Measurements from ENCODE around the gene HEATR5B. TPM values are rescaled to one million over a fixed set of nuclear protein-coding genes. Genes with fewer than 3 reads are reported as not detected.

Gene HEATR5B
- total RNA-seq, 1 donor from 2014 or later, result 20.0 TPM

DNA sequence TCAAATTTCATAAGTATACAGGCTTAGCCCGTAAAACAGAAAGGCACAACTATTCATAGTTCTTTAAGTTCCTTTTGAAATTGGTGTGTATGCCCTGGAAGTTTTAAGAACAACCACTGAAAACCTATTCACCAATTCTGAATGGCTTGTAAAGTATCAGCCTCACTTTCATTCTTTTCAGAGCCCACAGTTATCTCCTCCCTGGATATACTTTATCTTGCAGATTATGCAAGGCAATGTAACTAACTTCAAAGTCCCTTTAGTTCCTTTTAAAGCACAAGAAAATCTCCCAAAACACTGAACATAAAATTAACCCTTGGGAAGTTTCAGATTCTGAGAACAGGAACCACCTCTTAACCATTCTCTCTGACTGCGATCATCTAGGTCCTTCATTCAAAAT is 119.0 kb downstream of the HEATR5B start:
- intact Hi-C loops (cut with micrococcal nuclease), result no loop called here
- H3K4me3 ChIP-seq, result peak overlapping the region; percentile 100
- peaks cover 75% of the 10 kb centered on the region for H3K4me1 ChIP-seq
- no peaks in the 10 kb centered on the region for H3K27me3 ChIP-seq (ENCODE audit: low read depth)
- DNase-seq, result no peak
- TF ChIP-seq, protein P1, sequence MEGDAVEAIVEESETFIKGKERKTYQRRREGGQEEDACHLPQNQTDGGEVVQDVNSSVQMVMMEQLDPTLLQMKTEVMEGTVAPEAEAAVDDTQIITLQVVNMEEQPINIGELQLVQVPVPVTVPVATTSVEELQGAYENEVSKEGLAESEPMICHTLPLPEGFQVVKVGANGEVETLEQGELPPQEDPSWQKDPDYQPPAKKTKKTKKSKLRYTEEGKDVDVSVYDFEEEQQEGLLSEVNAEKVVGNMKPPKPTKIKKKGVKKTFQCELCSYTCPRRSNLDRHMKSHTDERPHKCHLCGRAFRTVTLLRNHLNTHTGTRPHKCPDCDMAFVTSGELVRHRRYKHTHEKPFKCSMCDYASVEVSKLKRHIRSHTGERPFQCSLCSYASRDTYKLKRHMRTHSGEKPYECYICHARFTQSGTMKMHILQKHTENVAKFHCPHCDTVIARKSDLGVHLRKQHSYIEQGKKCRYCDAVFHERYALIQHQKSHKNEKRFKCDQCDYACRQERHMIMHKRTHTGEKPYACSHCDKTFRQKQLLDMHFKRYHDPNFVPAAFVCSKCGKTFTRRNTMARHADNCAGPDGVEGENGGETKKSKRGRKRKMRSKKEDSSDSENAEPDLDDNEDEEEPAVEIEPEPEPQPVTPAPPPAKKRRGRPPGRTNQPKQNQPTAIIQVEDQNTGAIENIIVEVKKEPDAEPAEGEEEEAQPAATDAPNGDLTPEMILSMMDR (IDR thresholded peaks at IDR 0.05; ENCODE audit: borderline replicate concordance), result no peak
- peak overlapping the region; percentile 98 for H3K27ac ChIP-seq (replicated peaks)
- no peaks in the 10 kb centered on the region for H3K36me3 ChIP-seq
- no peaks in the 10 kb centered on the region for H3K9me3 ChIP-seq (replicated peaks)

DNA sequence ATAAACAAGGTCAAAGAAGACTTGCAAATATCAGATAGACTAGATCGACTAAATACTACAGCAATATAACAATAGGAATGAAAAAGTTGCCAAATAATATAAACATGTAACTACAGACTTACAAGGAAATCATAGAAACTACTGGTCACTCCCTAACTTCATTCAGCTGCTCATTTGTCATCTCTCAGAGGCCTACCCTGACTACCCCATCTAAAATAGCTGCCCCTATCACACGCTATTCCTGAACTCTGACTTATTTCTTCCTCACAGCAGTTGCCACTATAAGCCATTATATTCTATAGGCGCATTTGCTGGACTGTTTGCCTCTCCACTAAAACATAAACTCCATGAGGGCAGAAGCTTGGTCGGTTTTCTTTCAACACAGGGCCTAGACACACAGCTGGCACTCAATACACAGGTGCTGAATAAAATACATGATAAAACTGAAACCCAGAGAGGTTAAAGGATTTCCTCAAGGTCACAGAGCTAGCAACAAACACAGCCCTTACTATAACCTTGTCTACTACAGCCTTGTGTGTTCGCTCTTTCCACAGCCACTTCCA is 119.6 kb downstream of the HEATR5B start:
- Histone ChIP-seq H3K27me3 (ENCODE audit: low read depth) (no peaks in the 10 kb centered on the region), H3K9me3 (replicated peaks) (no peaks in the 10 kb centered on the region), H3K4me1 (peaks cover 81% of the 10 kb centered on the region), H3K4me3 (peak overlapping the region; percentile 100), H3K36me3 (no peaks in the 10 kb centered on the region), H3K27ac (replicated peaks) (peak overlapping the region; percentile 98)
- intact Hi-C loops (cut with micrococcal nuclease), result no loop called here
- TF ChIP-seq, protein P1 (IDR thresholded peaks at IDR 0.05; ENCODE audit: borderline replicate concordance), result no peak
- no peak for DNase-seq

DNA sequence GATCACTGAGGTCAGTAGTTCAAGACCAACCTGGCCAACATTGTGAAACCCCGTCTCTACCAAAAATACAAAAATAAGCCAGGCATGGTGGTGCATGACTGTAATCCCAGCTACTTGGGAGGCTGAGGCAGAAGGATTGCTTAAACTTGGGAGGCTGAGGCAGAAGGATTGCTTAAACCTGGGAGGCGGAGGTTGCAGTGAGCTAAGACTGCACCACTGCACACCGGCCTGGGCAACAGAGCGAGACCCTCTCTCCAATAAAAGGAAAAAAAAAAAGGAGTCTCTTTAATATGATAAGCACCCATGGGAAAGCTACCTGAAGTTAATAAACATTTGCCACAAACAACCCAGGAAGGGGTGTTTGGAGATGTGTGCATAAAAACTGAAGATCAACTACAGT is 120.4 kb downstream of the HEATR5B start:
- Histone ChIP-seq H3K27me3 (ENCODE audit: low read depth) (no peaks in the 10 kb centered on the region), H3K4me3 (peak overlapping the region; percentile 100), H3K36me3 (no peaks in the 10 kb centered on the region), H3K27ac (replicated peaks) (peak overlapping the region; percentile 27), H3K4me1 (peaks cover 90% of the 10 kb centered on the region), H3K9me3 (replicated peaks) (no peaks in the 10 kb centered on the region)
- DNase-seq, result no peak
- intact Hi-C loops (cut with micrococcal nuclease), result no loop called here
- TF ChIP-seq, protein P1 (IDR thresholded peaks at IDR 0.05; ENCODE audit: borderline replicate concordance), result no peak

DNA sequence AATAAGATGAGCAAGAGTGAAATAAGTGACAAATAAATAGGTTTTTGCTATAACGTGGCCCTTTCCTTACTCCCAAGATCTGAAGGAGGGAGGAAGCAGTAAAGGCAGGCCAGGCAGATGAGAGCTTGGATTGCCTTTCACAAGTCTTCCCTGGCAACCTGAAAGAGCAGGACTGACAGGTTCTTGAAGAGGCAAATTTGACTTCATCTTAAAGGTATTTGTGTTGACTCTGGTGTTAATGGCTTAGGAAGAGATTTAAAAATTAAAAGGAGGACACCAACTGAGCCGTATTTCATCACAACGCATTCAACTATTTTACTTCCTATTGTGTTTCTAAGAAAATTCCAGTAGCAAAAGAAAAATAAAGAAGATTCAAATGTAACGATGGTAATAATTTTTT is 121.1 kb downstream of the HEATR5B start:
- Histone ChIP-seq H3K9me3 (replicated peaks) (no peaks in the 10 kb centered on the region), H3K27me3 (ENCODE audit: low read depth) (no peaks in the 10 kb centered on the region), H3K27ac (replicated peaks) (peak overlapping the region; percentile 27), H3K36me3 (no peaks in the 10 kb centered on the region), H3K4me3 (no peak overlapping the region), H3K4me1 (peaks cover 88% of the 10 kb centered on the region)
- TF ChIP-seq, protein P1 (IDR thresholded peaks at IDR 0.05; ENCODE audit: borderline replicate concordance), result no peak
- DNase-seq, result no peak
- intact Hi-C loops (cut with micrococcal nuclease), result no loop called here

DNA sequence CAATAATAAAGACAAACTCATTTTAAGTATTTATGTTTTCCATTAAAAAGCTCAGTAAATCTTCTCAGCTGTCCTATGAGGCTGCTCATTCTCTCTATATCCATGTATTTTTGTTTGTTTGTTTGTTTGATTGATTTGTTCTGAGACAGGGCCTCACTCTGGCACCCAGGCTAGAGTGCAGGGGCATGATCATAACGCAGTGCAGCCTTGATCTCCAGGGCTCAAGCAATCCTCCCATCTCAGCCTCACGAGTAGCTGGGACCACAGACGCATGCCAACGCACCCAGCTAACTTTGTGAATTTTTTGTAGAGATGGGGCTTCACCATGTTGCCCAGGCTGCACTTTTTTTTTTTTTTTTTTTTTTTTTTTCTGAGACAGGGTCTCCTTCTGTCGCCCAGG is 123.4 kb downstream of the HEATR5B start:
- TF ChIP-seq, protein P1 (IDR thresholded peaks at IDR 0.05; ENCODE audit: borderline replicate concordance), result no peak
- H3K4me1 ChIP-seq, result peaks cover 92% of the 10 kb centered on the region

More for the DNA sequence above, 123.4 kb downstream of the HEATR5B start:
- intact Hi-C loops (cut with micrococcal nuclease), result no loop called here
- DNase-seq, result no peak
- Histone ChIP-seq H3K27me3 (ENCODE audit: low read depth) (no peaks in the 10 kb centered on the region), H3K36me3 (no peaks in the 10 kb centered on the region), H3K4me3 (no peak overlapping the region), H3K9me3 (replicated peaks) (no peaks in the 10 kb centered on the region), H3K27ac (replicated peaks) (no peak overlapping the region)
